Measurements from ENCODE around the gene CFTR. TPM values are rescaled to one million over a fixed set of nuclear protein-coding genes. Genes with fewer than 3 reads are reported as not detected.
"Not testable (repeated sequence)": the region's sequence is repeated elsewhere in the genome, so short reads cannot be mapped to it uniquely, and the experiment has no call there.

The CFTR gene
- total RNA-seq, 1 donor from 2014 or later = not detected

DNA sequence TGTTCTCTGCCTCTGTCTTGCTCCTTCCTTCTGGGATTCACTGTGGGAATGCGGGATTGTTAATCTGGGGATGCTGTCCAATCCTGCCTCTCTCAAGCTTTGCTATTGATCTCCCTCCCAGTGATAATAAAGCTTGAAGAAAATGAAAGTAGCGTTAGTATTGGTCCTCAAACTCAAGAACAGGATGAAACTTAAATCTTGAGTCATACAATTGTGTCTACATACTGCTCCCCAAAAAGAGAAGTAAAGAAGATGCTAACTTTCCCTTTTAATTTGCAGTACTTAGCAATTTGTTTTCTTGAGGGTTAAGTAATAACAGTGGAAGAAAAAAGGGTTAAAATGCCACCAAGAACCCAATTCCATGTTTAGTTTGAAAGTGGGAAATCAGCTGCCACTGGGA lies 13.6 kb downstream of the CFTR start:
- no peaks in the 10 kb centered on the region for H3K9me3 Mint-ChIP-seq
- CTCF ChIA-PET = no interaction called here
- DNase-seq = no peak
- no peak overlapping the region for H3K27ac Mint-ChIP-seq
- no peaks in the 10 kb centered on the region for H3K36me3 Mint-ChIP-seq (ENCODE audit: low read depth)
- H3K4me3 Mint-ChIP-seq = no peak overlapping the region
- no peaks in the 10 kb centered on the region for H3K4me1 Mint-ChIP-seq
- intact Hi-C loops (cut with micrococcal nuclease) = no loop called here
- H3K27me3 Mint-ChIP-seq = no peaks in the 10 kb centered on the region
- TF ChIP-seq, protein P1, sequence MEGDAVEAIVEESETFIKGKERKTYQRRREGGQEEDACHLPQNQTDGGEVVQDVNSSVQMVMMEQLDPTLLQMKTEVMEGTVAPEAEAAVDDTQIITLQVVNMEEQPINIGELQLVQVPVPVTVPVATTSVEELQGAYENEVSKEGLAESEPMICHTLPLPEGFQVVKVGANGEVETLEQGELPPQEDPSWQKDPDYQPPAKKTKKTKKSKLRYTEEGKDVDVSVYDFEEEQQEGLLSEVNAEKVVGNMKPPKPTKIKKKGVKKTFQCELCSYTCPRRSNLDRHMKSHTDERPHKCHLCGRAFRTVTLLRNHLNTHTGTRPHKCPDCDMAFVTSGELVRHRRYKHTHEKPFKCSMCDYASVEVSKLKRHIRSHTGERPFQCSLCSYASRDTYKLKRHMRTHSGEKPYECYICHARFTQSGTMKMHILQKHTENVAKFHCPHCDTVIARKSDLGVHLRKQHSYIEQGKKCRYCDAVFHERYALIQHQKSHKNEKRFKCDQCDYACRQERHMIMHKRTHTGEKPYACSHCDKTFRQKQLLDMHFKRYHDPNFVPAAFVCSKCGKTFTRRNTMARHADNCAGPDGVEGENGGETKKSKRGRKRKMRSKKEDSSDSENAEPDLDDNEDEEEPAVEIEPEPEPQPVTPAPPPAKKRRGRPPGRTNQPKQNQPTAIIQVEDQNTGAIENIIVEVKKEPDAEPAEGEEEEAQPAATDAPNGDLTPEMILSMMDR (IDR thresholded peaks at IDR 0.05) = no peak
- no peak for ATAC-seq (ENCODE audit: low read depth)
- POLR2A ChIA-PET = no interaction called here

- TF ChIP-seq, protein P1 (IDR thresholded peaks at IDR 0.05) = no peak
- no peaks in the 10 kb centered on the region for H3K27me3 Mint-ChIP-seq
These were observed 15.5 kb downstream of the CFTR start for GRCh38 chr7:117495308-117495707.

GRCh38 chr7:117502331-117502730 lies 22.5 kb downstream of the CFTR start:
- no peaks in the 10 kb centered on the region for H3K4me1 Mint-ChIP-seq
- no peaks in the 10 kb centered on the region for H3K36me3 Mint-ChIP-seq (ENCODE audit: low read depth)
- H3K27ac Mint-ChIP-seq = no peak overlapping the region
- no peak for ATAC-seq (ENCODE audit: low read depth)
- H3K27me3 Mint-ChIP-seq = no peaks in the 10 kb centered on the region
- DNase-seq = no peak
- POLR2A ChIA-PET = no interaction called here
- TF ChIP-seq, protein P1 (IDR thresholded peaks at IDR 0.05) = no peak
- H3K9me3 Mint-ChIP-seq = no peaks in the 10 kb centered on the region
- H3K4me3 Mint-ChIP-seq = no peak overlapping the region
- intact Hi-C loops (cut with micrococcal nuclease) = no loop called here
- CTCF ChIA-PET = no interaction called here

More at GRCh38 chr7:117495308-117495707, 15.5 kb downstream of the CFTR start:
- CTCF ChIA-PET = interaction anchor here (0.9 kb wide), 1 partner anchor 9 kb away, joined by 3 read pairs; no protein-coding TSS in a partner anchor
- intact Hi-C loops (cut with micrococcal nuclease) = no loop called here
- Mint-ChIP-seq H3K9me3 (no peaks in the 10 kb centered on the region), H3K36me3 (ENCODE audit: low read depth) (no peaks in the 10 kb centered on the region), H3K4me3 (no peak overlapping the region), H3K27ac (no peak overlapping the region), H3K4me1 (no peaks in the 10 kb centered on the region)
- POLR2A ChIA-PET = no interaction called here
- ATAC-seq (ENCODE audit: low read depth) = no peak
- no peak for DNase-seq

DNA sequence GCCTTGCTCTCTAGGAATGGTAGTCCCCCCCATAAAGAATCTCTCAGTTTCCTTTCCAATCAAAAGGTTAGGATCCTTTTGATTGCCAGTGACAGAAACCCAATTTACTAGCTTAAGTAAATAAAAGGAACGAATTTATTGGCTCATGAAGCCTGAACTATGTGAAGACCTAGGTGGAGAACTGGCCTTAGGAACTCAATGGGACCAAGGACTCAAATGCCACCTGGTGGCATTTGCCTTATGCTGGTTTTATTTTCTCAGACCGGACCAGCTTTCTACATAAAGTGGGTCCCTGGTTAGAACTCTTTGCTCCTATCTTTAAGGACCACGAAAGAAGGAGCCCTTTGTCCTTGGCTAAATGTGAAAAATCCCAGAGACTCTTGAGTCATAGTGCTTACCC lies 25.4 kb downstream of the CFTR start:
- CTCF ChIA-PET = interaction anchor here (1.3 kb wide), 1 partner anchor 10 kb away, joined by 3 read pairs; no protein-coding TSS in a partner anchor

GRCh38 chr7:117508676-117509075 lies 28.9 kb downstream of the CFTR start:
- intact Hi-C loops (cut with micrococcal nuclease) = no loop called here
- DNase-seq (no peak), ATAC-seq (ENCODE audit: low read depth) (no peak)
- Mint-ChIP-seq H3K36me3 (ENCODE audit: low read depth) (no peaks in the 10 kb centered on the region), H3K9me3 (no peaks in the 10 kb centered on the region), H3K4me3 (no peak overlapping the region), H3K27ac (no peak overlapping the region), H3K4me1 (no peaks in the 10 kb centered on the region), H3K27me3 (no peaks in the 10 kb centered on the region)
- ChIA-PET POLR2A (no interaction called here), CTCF (no interaction called here)
- TF ChIP-seq, protein P1 (IDR thresholded peaks at IDR 0.05) = no peak

More for the DNA sequence above, 25.4 kb downstream of the CFTR start:
- POLR2A ChIA-PET = no interaction called here
- Mint-ChIP-seq H3K36me3 (ENCODE audit: low read depth) (no peaks in the 10 kb centered on the region), H3K27me3 (no peaks in the 10 kb centered on the region), H3K9me3 (no peaks in the 10 kb centered on the region), H3K4me1 (no peaks in the 10 kb centered on the region), H3K4me3 (no peak overlapping the region), H3K27ac (no peak overlapping the region)
- no peak for DNase-seq
- TF ChIP-seq, protein P1 (IDR thresholded peaks at IDR 0.05) = no peak
- no peak for ATAC-seq (ENCODE audit: low read depth)
- intact Hi-C loops (cut with micrococcal nuclease) = no loop called here

DNA sequence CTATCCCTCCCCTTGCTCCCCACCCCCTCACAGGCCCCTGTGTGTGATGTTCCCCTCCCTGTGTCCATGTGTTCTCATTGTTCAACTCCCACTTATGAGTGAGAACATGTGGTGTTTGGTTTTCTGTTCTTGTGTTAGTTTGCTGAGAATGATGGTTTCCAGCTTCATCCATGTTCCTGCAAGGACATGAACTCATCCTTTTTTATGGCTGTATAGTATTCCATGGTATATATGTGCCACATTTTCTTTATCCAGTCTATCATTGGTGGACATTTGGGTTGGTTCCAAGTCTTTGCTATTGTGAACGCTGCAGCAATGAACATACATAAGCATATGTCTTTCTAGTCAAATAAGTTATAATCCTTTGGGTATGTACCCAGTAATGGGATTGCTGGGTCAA lies 37.4 kb downstream of the CFTR start:
- H3K9me3 Mint-ChIP-seq; ATAC-seq (ENCODE audit: low read depth); H3K27me3 Mint-ChIP-seq; intact Hi-C loops (cut with micrococcal nuclease); CTCF ChIA-PET; POLR2A ChIA-PET; H3K4me3 Mint-ChIP-seq; H3K4me1 Mint-ChIP-seq; H3K27ac Mint-ChIP-seq; H3K36me3 Mint-ChIP-seq (ENCODE audit: low read depth); DNase-seq: not testable (repeated sequence)

All from activated B cell treated with CpG ODN at 0.5 μM for 24 hours (primary cell).